Left lung (tissue), 10 donors: ENCODE measurements around the gene CAMK2A. TPM values are rescaled to one million over a fixed set of nuclear protein-coding genes. Genes with fewer than 3 reads are reported as not detected.
A peak's percentile ranks its signal among the peaks of the same experiment; 100 is the strongest.

Experiments used
- ATAC-seq: fragments of 200-7000 bp; cut with Tn5 transposase; one replicate; pipeline ENCODE4 v1.9.1; 2020; ENCODE audit warnings: moderate library complexity
- DNase-seq, 4 donors: peaks; one replicate each; pipeline ENCODE4 v3.0.0-alpha.2; 2013 to 2020
- H3K27ac ChIP-seq, 2 donors: fragments of 200-600 bp; sonication (generic) in 1 of 2; one replicate each; pipeline versions ENCODE4 v1.5.0 to v1.8.0; 2020 to 2021
- H3K27me3 ChIP-seq, 2 donors: fragments of 200-600 bp; sonication (generic) in 1 of 2; one replicate each; pipeline versions ENCODE4 v1.5.0 to v1.8.0; 2020 to 2021
- H3K36me3 ChIP-seq, 2 donors: fragments of 200-600 bp; sonication (generic) in 1 of 2; one replicate each; pipeline versions ENCODE4 v1.5.0 to v1.8.0; 2020 to 2021
- H3K4me1 ChIP-seq, 2 donors: fragments of 200-600 bp; one replicate each; pipeline ENCODE4 v1.8.0; 2021
- H3K4me3 ChIP-seq, 2 donors: fragments of 200-600 bp; sonication (generic) in 1 of 2; one replicate each; pipeline versions ENCODE4 v1.5.0 to v1.8.0; 2020 to 2021; ENCODE audit warnings: mild to moderate bottlenecking in 1 of 2
- H3K9me3 ChIP-seq, 2 donors: fragments of 200-600 bp; sonication (generic) in 1 of 2; one replicate each; pipeline versions ENCODE4 v1.5.0 to v1.8.0; 2020 to 2021
- CTCF ChIP-seq, 2 donors: fragments of 200-600 bp; sonication (generic) in 1 of 2; IDR thresholded peaks; one replicate each; pipeline versions ENCODE4 v1.5.0 to v1.8.0; 2021; ENCODE audit warnings: antibody characterized with exemption in 2 of 2
- intact Hi-C, 2 donors: fragments of 100-400 bp; cut with DNase I; formaldehyde crosslinking; loops; one replicate each; pipeline versions ENCODE4 v1.11.2 to v1.14.2; 2022
- polyA plus RNA-seq, 6 donors: library from polyadenylated mRNA; unstranded; fragments of 120-200 nt; gene quantifications; one replicate each; pipeline ENCODE4 v1.2.1, GENCODE V29; 2013; ENCODE audit not compliant: insufficient read length in 6 of 6
- total RNA-seq, 2 donors: library from RNA; stranded (reverse); fragmentation: NEBNext Ultra II Directional; extraction: Animal tissue kit (Norgen Biotek cat#: 25700); gene quantifications; one replicate each; pipeline ENCODE4 v1.2.1, GENCODE V29; 2021
- donor health status: DM: no; HTN: yes; CAD: no.
- donor health status: DM: no; HTN: no; CAD: no.

Gene CAMK2A
- total and polyA plus RNA-seq, 8 donors = 0.64 to 5.8 (median 4.7) TPM

- intact Hi-C loops = no loop called here
Observed at GRCh38 chr5:150213530-150213929, 76.0 kb downstream of the CAMK2A start.

GRCh38 chr5:150211156-150212030, 78.2 kb downstream of the CAMK2A start:
- Histone ChIP-seq H3K36me3 (no peaks in the 10 kb centered on the region), H3K9me3 (no peaks in the 10 kb centered on the region), H3K4me1 (no peaks in the 10 kb centered on the region), H3K4me3 (no peak overlapping the region), H3K27ac (no peak overlapping the region), H3K27me3 (peaks cover 0 to 28% of the 10 kb centered on the region in 2 donors)
- ATAC-seq (no peak), DNase-seq (peak in 1 of 4 donors; percentile 43)
- intact Hi-C loops = no loop called here
- no peak for TF ChIP-seq CTCF (IDR thresholded peaks at IDR 0.05)

More at GRCh38 chr5:150213530-150213929, 76.0 kb downstream of the CAMK2A start:
- H3K27me3 ChIP-seq = peaks cover 0 to 19% of the 10 kb centered on the region in 2 donors
- H3K9me3 ChIP-seq = no peaks in the 10 kb centered on the region
- no peak for TF ChIP-seq CTCF (IDR thresholded peaks at IDR 0.05)
- ATAC-seq (no peak), DNase-seq (peak in 1 of 4 donors; percentile 50)
- H3K36me3 ChIP-seq = no peaks in the 10 kb centered on the region
- no peak overlapping the region for H3K4me3 ChIP-seq
- H3K27ac ChIP-seq = no peak overlapping the region
- H3K4me1 ChIP-seq = no peaks in the 10 kb centered on the region

GRCh38 chr5:150210644-150211043, 78.9 kb downstream of the CAMK2A start:
- ATAC-seq (no peak), DNase-seq (no peak)
- no peak overlapping the region for H3K4me3 ChIP-seq
- H3K27me3 ChIP-seq = peaks cover 0 to 28% of the 10 kb centered on the region in 2 donors
- H3K36me3 ChIP-seq = no peaks in the 10 kb centered on the region
- H3K9me3 ChIP-seq = no peaks in the 10 kb centered on the region
- no peak for TF ChIP-seq CTCF (IDR thresholded peaks at IDR 0.05)
- no peaks in the 10 kb centered on the region for H3K4me1 ChIP-seq
- no peak overlapping the region for H3K27ac ChIP-seq
- intact Hi-C loops = no loop called here

GRCh38 chr5:150209099-150209635, 80.4 kb downstream of the CAMK2A start:
- intact Hi-C loops = no loop called here
- peak; percentile 89 for ATAC-seq
- peak in 3 of 4 donors; percentile 26 to 76 (median 68) for DNase-seq
- no peak for TF ChIP-seq CTCF (IDR thresholded peaks at IDR 0.05)
- no peaks in the 10 kb centered on the region for H3K4me1 ChIP-seq
- H3K36me3 ChIP-seq = no peaks in the 10 kb centered on the region
- no peak overlapping the region for H3K27ac ChIP-seq
- peaks cover 0 to 28% of the 10 kb centered on the region in 2 donors for H3K27me3 ChIP-seq
- H3K9me3 ChIP-seq = no peaks in the 10 kb centered on the region
- no peak overlapping the region for H3K4me3 ChIP-seq
